Lung microvascular endothelial cell (primary cell): ENCODE measurements around the gene KRTAP10-7. TPM values are rescaled to one million over a fixed set of nuclear protein-coding genes. Genes with fewer than 3 reads are reported as not detected.
A peak's percentile ranks its signal among the peaks of the same experiment; 100 is the strongest.
"Not testable (repeated sequence)": the region's sequence is repeated elsewhere in the genome, so short reads cannot be mapped to it uniquely, and the experiment has no call there.

ENCODE experiments used
- DNase-seq, 2 donors: peaks; one replicate each; pipeline versions ENCODE4 v3.0.0 to v3.0.0-alpha.2; 2010; ENCODE audit warnings: low read depth in 2 of 2
- total RNA-seq: library from RNA; depleted of rRNA; stranded (reverse); fragments of >200 nt; gene quantifications from 2 replicates; pipeline ENCODE4 v1.2.1, GENCODE V29; 2014

KRTAP10-7 gene
- total RNA-seq, 1 donor from 2014 or later, result not detected

GRCh38 chr21:44628707-44629391 is 28.5 kb downstream of the KRTAP10-7 start:
- DNase-seq, result no peak

GRCh38 chr21:44630440-44630839 is 30.0 kb downstream of the KRTAP10-7 start:
- no peak for DNase-seq

- no peak for DNase-seq
Measured at GRCh38 chr21:44632067-44632466, 31.7 kb downstream of the KRTAP10-7 start.

GRCh38 chr21:44636209-44637017 is 36.0 kb downstream of the KRTAP10-7 start:
- no peak for DNase-seq

GRCh38 chr21:44637018-44637850 is 36.8 kb downstream of the KRTAP10-7 start, which contains the start of gene KRTAP10-10:
Gene KRTAP10-10, plus strand, starts transcription at chr21:44637356. Its CDS starts 62 bp downstream, at chr21:44637418.
- DNase-seq, result no peak

GRCh38 chr21:44637851-44638348 is 37.5 kb downstream of the KRTAP10-7 start:
- DNase-seq, result not testable (repeated sequence)

GRCh38 chr21:44638506-44639330 is 38.3 kb downstream of the KRTAP10-7 start:
- not testable (repeated sequence) for DNase-seq

- no peak for DNase-seq
Measured at GRCh38 chr21:44639331-44639655, 38.9 kb downstream of the KRTAP10-7 start.

GRCh38 chr21:44640761-44641160 is 40.4 kb downstream of the KRTAP10-7 start:
- DNase-seq, result no peak

- peak in 1 of 2 donors; percentile 29 for DNase-seq
Measured at GRCh38 chr21:44643741-44644310, 43.4 kb downstream of the KRTAP10-7 start.

- no peak for DNase-seq
Measured at GRCh38 chr21:44644878-44645277, 44.5 kb downstream of the KRTAP10-7 start.

GRCh38 chr21:44646366-44647221 is 46.2 kb downstream of the KRTAP10-7 start, which contains the start of gene KRTAP10-11:
Gene KRTAP10-11, plus strand, starts transcription at chr21:44646414. Its CDS starts 45 bp downstream, at chr21:44646459.
- not testable (repeated sequence) for DNase-seq

GRCh38 chr21:44647222-44647552 is 46.8 kb downstream of the KRTAP10-7 start:
- DNase-seq, result no peak

- no peak for DNase-seq
Measured at GRCh38 chr21:44648557-44649311, 48.3 kb downstream of the KRTAP10-7 start.

- DNase-seq, result no peak
Measured at GRCh38 chr21:44649521-44650100, 49.2 kb downstream of the KRTAP10-7 start.

- no peak for DNase-seq
Measured at GRCh38 chr21:44650265-44650972, 50.0 kb downstream of the KRTAP10-7 start.

- no peak for DNase-seq
Measured at GRCh38 chr21:44650973-44651675, 50.7 kb downstream of the KRTAP10-7 start.
